Ishikawa (cell line): ENCODE results near the gene RCE1.

Experiments used
- CEBPB ChIP-seq: IDR thresholded peaks from 2 replicates; pipeline ENCODE4 v1.6.1; 2012
- CREB1 ChIP-seq: IDR thresholded peaks from 2 replicates; pipeline ENCODE4 v1.6.1; 2012; ENCODE audit warnings: low read depth
- EGR1 ChIP-seq: IDR thresholded peaks from 2 replicates; pipeline ENCODE4 v1.6.1; 2012
- EP300 ChIP-seq: IDR thresholded peaks from 2 replicates; pipeline ENCODE4 v1.6.1; 2012; ENCODE audit warnings: borderline replicate concordance
- FOXM1 ChIP-seq: IDR thresholded peaks from 2 replicates; pipeline ENCODE4 v1.6.1; 2012; ENCODE audit warnings: low read depth, borderline replicate concordance
- MAX ChIP-seq: IDR thresholded peaks from 2 replicates; pipeline ENCODE4 v1.6.1; 2012
- NFIC ChIP-seq: IDR thresholded peaks from 2 replicates; pipeline ENCODE4 v1.6.1; 2012
- RAD21 ChIP-seq: IDR thresholded peaks from 2 replicates; pipeline ENCODE4 v1.6.1; 2012; ENCODE audit warnings: low read depth
- TAF1 ChIP-seq: IDR thresholded peaks from 2 replicates; pipeline ENCODE4 v1.6.1; 2012; ENCODE audit warnings: low read depth, mild to moderate bottlenecking
- TCF12 ChIP-seq: IDR thresholded peaks from 2 replicates; pipeline ENCODE4 v1.6.1; 2012; ENCODE audit warnings: low read depth
- TEAD4 ChIP-seq: IDR thresholded peaks from 2 replicates; pipeline ENCODE4 v1.6.1; 2012
- USF1 ChIP-seq: IDR thresholded peaks from 2 replicates; pipeline ENCODE4 v1.6.1; 2012
- YY1 ChIP-seq: IDR thresholded peaks from 2 replicates; pipeline ENCODE4 v1.6.1; 2012; ENCODE audit warnings: low read depth
- ZBTB7A ChIP-seq: IDR thresholded peaks from 2 replicates; pipeline ENCODE4 v1.6.1; 2012; ENCODE audit warnings: low read depth
- TF ChIP-seq, protein P1 (sequence below): IDR thresholded peaks from 2 replicates; pipeline ENCODE4 v1.6.1; 2012; ENCODE audit warnings: low read depth, mild to moderate bottlenecking

RCE1 gene

DNA sequence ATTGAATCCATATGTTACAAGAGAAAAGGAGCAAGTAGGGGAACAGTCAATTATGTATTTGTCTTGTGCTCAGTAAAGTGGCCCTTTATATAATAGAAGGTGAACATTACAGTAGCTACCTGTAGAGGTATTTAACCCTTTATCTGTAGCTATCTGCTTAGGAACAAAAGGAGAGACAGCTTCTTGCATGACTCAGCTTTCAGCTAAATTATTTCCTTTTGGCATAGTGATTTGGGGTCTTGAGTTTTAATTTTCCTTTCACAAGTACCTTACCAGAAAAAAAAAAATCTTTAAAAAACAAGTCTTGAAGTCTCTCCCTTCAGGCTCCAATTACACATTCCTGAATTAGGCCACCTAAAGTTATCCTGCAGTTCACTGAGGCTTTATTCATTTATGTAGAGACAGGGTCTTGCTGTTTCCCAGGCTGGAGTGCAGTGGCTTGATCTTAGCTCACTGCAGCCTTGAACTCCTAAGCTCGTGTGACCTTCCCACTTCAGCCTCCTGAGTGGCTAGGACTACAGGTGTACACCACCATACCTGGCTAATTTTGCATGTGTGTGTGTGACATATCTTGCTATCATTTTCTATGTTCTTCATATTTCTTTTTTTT, 32.6 kb upstream of the RCE1 start:
- TF ChIP-seq USF1 (no peak), TCF12 (no peak), CEBPB (no peak), TAF1 (no peak), YY1 (no peak), EP300 (no peak), MAX (no peak), EGR1 (no peak), NFIC (no peak)
- TF ChIP-seq, protein P1, sequence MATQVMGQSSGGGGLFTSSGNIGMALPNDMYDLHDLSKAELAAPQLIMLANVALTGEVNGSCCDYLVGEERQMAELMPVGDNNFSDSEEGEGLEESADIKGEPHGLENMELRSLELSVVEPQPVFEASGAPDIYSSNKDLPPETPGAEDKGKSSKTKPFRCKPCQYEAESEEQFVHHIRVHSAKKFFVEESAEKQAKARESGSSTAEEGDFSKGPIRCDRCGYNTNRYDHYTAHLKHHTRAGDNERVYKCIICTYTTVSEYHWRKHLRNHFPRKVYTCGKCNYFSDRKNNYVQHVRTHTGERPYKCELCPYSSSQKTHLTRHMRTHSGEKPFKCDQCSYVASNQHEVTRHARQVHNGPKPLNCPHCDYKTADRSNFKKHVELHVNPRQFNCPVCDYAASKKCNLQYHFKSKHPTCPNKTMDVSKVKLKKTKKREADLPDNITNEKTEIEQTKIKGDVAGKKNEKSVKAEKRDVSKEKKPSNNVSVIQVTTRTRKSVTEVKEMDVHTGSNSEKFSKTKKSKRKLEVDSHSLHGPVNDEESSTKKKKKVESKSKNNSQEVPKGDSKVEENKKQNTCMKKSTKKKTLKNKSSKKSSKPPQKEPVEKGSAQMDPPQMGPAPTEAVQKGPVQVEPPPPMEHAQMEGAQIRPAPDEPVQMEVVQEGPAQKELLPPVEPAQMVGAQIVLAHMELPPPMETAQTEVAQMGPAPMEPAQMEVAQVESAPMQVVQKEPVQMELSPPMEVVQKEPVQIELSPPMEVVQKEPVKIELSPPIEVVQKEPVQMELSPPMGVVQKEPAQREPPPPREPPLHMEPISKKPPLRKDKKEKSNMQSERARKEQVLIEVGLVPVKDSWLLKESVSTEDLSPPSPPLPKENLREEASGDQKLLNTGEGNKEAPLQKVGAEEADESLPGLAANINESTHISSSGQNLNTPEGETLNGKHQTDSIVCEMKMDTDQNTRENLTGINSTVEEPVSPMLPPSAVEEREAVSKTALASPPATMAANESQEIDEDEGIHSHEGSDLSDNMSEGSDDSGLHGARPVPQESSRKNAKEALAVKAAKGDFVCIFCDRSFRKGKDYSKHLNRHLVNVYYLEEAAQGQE: no peak

DNA sequence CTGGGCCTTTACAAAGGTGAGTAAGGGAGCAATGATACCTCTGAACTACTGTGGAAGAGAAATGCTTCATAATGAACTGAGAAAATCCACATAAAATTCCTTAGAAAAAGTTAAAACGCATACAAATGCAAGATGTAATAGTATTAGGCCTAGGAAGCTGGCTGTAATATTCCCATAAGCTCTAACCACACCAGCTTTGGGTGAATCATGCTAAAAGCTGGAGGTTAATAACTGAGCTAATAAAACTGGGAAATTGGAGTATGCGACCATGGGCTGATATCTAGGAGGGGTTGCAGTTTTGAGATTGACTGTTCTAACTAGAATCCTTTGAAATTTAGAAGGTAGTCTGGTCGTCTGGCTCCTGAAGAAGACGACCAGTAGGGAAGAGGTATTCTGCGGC, 28.6 kb upstream of the RCE1 start:
- TF ChIP-seq RAD21 (no peak), TCF12 (no peak), CEBPB (no peak), CREB1 (no peak), TEAD4 (no peak), NFIC (no peak), EP300 (no peak), USF1 (no peak), MAX (no peak), EGR1 (no peak)
- TF ChIP-seq, protein P1: no peak

GRCh38 chr11:66815646-66816045, 27.6 kb upstream of the RCE1 start:
- no peak for TF ChIP-seq TCF12
- TF ChIP-seq FOXM1: no peak
- TF ChIP-seq MAX: no peak

DNA sequence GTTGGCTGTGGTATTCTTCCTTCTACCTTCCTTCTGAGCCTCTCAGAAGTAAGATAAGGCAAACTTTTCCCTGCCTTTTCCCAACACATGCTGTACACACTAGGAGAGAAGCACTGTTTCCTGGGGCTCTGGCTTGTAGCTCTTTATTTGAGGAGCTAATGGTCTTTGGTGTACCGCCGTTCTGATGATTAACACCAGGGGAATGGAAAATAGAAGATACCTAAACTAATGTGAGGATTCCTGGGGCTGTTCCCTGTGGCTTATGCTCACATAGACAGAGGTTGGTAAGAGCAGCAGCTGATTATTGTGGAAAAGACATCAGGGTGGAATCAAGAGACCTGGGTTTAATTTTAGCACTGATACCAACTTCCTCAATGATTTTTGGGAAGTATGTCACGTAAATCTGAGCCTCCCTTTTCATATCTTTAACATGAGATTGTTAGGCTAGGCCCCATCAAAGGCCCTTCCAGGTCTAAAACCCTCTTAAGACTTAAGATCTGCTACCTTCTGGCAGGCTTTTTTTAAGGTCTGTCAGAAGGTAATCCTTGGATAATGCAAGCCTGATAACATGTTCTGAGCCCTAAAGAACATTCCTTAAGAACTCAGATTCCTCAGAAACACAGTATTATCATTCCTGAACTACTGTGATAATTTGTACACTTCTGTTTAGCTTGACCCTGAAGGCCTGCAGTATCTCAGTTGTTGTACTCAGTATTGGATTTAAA, 24.8 kb upstream of the RCE1 start:
- TF ChIP-seq EGR1 (no peak), YY1 (no peak), NFIC (no peak), MAX (no peak), RAD21 (no peak), EP300 (no peak), FOXM1 (no peak), CREB1 (no peak), ZBTB7A (no peak), USF1 (no peak), TAF1 (no peak), CEBPB (no peak), TCF12 (no peak), TEAD4 (no peak)
- TF ChIP-seq, protein P1: no peak
